SK-N-SH treated with all-trans-retinoic acid at 6 μM for 48 hours (cell line): ENCODE data around the gene LPIN3.

Source experiments
- RARB ChIP-seq: fragments of 250-450 bp; sonication (Bioruptor Pico); IDR thresholded peaks from 2 replicates; pipeline ENCODE4 v1.8.0; 2021; ENCODE audit warnings: mild to moderate bottlenecking, moderate library complexity
- TCF4 ChIP-seq: fragments of 250-450 bp; sonication (Bioruptor Pico); IDR thresholded peaks from 2 replicates; pipeline ENCODE4 v1.8.0; 2021; ENCODE audit warnings: mild to moderate bottlenecking, moderate library complexity, borderline replicate concordance
- ZNF565 ChIP-seq: fragments of 450-650 bp; formaldehyde crosslinking; conservative IDR thresholded peaks from 2 replicates; pipeline ENCODE4 v1.5.0; 2020; ENCODE audit warnings: low read depth, mild to moderate bottlenecking, moderate library complexity
- TF ChIP-seq, protein P1 (sequence below): fragments of 250-450 bp; sonication (Bioruptor Pico); IDR thresholded peaks from 2 replicates; pipeline ENCODE4 v1.5.1; 2021; ENCODE audit warnings: mild to moderate bottlenecking, moderate library complexity

DNA sequence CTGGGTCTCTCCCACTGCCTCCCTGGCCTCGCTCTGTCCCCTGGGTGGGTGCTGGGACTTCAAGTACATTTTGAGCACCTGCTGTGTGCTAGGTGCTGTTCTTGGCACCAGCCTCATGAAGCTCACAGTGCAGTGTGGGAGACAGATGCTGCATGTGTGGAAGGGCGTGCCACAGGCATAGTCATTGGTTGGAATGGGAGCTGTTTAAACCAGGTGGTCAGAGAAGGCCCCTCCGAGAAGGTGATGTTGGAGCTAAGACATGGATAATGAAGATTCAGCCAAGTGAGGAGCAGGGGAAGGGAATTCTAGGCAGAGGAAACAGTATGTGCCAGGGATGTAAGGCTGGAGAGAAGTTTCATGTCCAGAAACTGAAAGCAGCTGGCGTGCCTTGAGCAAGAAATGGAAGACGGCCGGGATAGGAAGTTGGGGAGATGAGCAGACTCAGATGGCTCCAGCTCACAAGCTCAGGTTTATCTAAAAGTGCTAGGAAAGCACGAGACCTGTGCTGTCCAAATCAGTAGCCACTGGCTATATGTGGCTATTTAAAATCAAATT, 9.9 kb downstream of the LPIN3 start:
- TF ChIP-seq ZNF565 (no peak), RARB (CRISPR knock-in tag) (no peak), TCF4 (CRISPR knock-in tag) (no peak)
- TF ChIP-seq, protein P1, sequence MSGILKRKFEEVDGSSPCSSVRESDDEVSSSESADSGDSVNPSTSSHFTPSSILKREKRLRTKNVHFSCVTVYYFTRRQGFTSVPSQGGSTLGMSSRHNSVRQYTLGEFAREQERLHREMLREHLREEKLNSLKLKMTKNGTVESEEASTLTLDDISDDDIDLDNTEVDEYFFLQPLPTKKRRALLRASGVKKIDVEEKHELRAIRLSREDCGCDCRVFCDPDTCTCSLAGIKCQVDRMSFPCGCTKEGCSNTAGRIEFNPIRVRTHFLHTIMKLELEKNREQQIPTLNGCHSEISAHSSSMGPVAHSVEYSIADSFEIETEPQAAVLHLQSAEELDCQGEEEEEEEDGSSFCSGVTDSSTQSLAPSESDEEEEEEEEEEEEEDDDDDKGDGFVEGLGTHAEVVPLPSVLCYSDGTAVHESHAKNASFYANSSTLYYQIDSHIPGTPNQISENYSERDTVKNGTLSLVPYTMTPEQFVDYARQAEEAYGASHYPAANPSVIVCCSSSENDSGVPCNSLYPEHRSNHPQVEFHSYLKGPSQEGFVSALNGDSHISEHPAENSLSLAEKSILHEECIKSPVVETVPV (CRISPR knock-in tag) = no peak
